OCI-LY7 (cell line): ENCODE data around the gene HERC5.

Experiments used
- EZH2phosphoT487 ChIP-seq: fragments of 200-600 bp; sonication (generic); IDR thresholded peaks from 2 replicates; pipeline ENCODE4 v1.6.1; 2018; ENCODE audit warnings: low read depth, borderline replicate concordance, mild to moderate bottlenecking, mixed run types, antibody characterized with exemption, low read length, moderate library complexity, mixed read lengths
- TF ChIP-seq, protein P1 (sequence below): fragments of 200-600 bp; sonication (generic); conservative IDR thresholded peaks from 2 replicates; pipeline ENCODE4 v1.5.1; 2014; ENCODE audit warnings: mild to moderate bottlenecking, antibody characterized with exemption, low read length, moderate library complexity, mixed read lengths

DNA sequence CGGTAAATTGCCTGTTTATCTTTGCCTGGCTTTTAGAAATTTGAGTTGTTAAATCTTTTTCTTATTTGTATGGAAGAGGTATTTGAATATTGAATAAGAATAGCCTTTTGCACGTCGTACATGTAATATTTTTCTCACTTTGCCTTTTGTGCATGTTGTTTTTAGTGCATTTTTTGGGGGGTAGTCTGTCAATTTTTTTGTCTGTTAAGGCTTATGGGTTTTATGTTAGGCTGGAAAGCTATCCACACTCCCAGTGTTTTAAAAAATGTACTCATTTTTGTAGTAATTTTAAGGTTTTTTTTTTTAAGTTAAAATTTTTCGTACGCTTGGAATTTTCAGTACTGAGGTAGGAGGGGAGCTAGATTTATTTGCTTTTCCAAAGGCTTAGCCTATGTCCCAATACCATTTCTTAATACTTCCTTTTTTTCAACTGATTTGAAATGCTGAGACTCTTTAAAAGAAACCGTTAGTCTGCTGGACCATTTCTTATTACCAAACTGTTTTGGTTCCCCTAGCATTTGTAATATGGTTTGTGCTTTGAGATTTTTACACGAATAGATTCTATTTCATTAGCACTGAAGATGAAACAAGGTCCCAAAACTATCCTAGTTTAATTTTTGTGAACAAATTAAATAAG lies 1.3 kb downstream of the HERC5 start:
- TF ChIP-seq, protein P1, sequence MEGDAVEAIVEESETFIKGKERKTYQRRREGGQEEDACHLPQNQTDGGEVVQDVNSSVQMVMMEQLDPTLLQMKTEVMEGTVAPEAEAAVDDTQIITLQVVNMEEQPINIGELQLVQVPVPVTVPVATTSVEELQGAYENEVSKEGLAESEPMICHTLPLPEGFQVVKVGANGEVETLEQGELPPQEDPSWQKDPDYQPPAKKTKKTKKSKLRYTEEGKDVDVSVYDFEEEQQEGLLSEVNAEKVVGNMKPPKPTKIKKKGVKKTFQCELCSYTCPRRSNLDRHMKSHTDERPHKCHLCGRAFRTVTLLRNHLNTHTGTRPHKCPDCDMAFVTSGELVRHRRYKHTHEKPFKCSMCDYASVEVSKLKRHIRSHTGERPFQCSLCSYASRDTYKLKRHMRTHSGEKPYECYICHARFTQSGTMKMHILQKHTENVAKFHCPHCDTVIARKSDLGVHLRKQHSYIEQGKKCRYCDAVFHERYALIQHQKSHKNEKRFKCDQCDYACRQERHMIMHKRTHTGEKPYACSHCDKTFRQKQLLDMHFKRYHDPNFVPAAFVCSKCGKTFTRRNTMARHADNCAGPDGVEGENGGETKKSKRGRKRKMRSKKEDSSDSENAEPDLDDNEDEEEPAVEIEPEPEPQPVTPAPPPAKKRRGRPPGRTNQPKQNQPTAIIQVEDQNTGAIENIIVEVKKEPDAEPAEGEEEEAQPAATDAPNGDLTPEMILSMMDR = no peak
- no peak for TF ChIP-seq EZH2phosphoT487
